ENCODE data around the gene SPART. TPM values are rescaled to one million over a fixed set of nuclear protein-coding genes. Genes with fewer than 3 reads are reported as not detected.
"Not testable (repeated sequence)": the region's sequence is repeated elsewhere in the genome, so short reads cannot be mapped to it uniquely, and the experiment has no call there.

Gene SPART
- total RNA-seq, 4 donors from 2014 or later: 14.1 to 27.6 (median 18.2) TPM

- intact Hi-C loops (cut with DNase I; ENCODE audit: low total_unique reads): no loop called here
These were observed 13.2 kb downstream of the SPART start for GRCh38 chr13:36332986-36333385.

GRCh38 chr13:36332255-36332654, 13.9 kb downstream of the SPART start:
- in situ Hi-C loops (cut with MboI; ENCODE audit: low pct_ligation_motif_present in 1 of 4, low pct_unique_long_range_greater_than_20kb in 1 of 4, low sequenced_read_pairs in 3 of 4); H3K27ac ChIP-seq; intact Hi-C loops (cut with DNase I; ENCODE audit: low total_unique reads); H3K9me3 ChIP-seq; H3K27me3 ChIP-seq; DNase-seq; H3K36me3 ChIP-seq; H3K4me3 ChIP-seq: not testable (repeated sequence)
- H3K4me1 ChIP-seq: peaks cover 0 to 29% (median 0%) of the 10 kb centered on the region in 4 donors

More at GRCh38 chr13:36332986-36333385, 13.2 kb downstream of the SPART start:
- H3K4me3 ChIP-seq: no peak overlapping the region
- peaks cover 0 to 29% (median 0%) of the 10 kb centered on the region in 4 donors for H3K4me1 ChIP-seq
- no peak overlapping the region for H3K27ac ChIP-seq
- no peaks in the 10 kb centered on the region for H3K9me3 ChIP-seq
- H3K36me3 ChIP-seq: peaks cover 0 to 6% (median 0%) of the 10 kb centered on the region in 4 donors
- DNase-seq: no peak
- no peaks in the 10 kb centered on the region for H3K27me3 ChIP-seq
- TF ChIP-seq POLR2AphosphoS5 (IDR thresholded peaks at IDR 0.05) (no peak), POLR2A (IDR thresholded peaks at IDR 0.05) (no peak), CTCF (IDR thresholded peaks at IDR 0.05) (no peak), EP300 (IDR thresholded peaks at IDR 0.05; ENCODE audit: low read depth) (no peak)
- in situ Hi-C loops (cut with MboI; ENCODE audit: low pct_ligation_motif_present in 1 of 4, low pct_unique_long_range_greater_than_20kb in 1 of 4, low sequenced_read_pairs in 3 of 4): no loop called here

- in situ Hi-C loops (cut with MboI; ENCODE audit: low pct_ligation_motif_present in 1 of 4, low pct_unique_long_range_greater_than_20kb in 1 of 4, low sequenced_read_pairs in 3 of 4): no loop called here
- Histone ChIP-seq H3K36me3 (peaks cover 0 to 6% (median 0%) of the 10 kb centered on the region in 4 donors), H3K9me3 (no peaks in the 10 kb centered on the region), H3K4me1 (peaks cover 0 to 26% (median 0%) of the 10 kb centered on the region in 4 donors), H3K27ac (no peak overlapping the region), H3K27me3 (no peaks in the 10 kb centered on the region), H3K4me3 (no peak overlapping the region)
- WGBS, 2 donors (ENCODE audit: low coverage in 1 of 2): 84 to 87% methylated on average over 3 to 4 of the region's 4 CpGs
- intact Hi-C loops (cut with DNase I; ENCODE audit: low total_unique reads): no loop called here
- DNase-seq: no peak
- no peak for TF ChIP-seq EP300 (IDR thresholded peaks at IDR 0.05; ENCODE audit: low read depth)
- TF ChIP-seq POLR2A (IDR thresholded peaks at IDR 0.05): no peak
- no peak for TF ChIP-seq POLR2AphosphoS5 (IDR thresholded peaks at IDR 0.05)
- no peak for TF ChIP-seq CTCF (IDR thresholded peaks at IDR 0.05)
These were observed 14.9 kb downstream of the SPART start for GRCh38 chr13:36331280-36331679.

GRCh38 chr13:36329361-36329760, 16.8 kb downstream of the SPART start:
- Histone ChIP-seq H3K27me3 (no peaks in the 10 kb centered on the region), H3K27ac (no peak overlapping the region), H3K9me3 (no peaks in the 10 kb centered on the region), H3K4me1 (peaks cover 0 to 11% (median 0%) of the 10 kb centered on the region in 4 donors), H3K36me3 (peaks cover 0 to 10% (median 0%) of the 10 kb centered on the region in 4 donors), H3K4me3 (no peak overlapping the region)
- TF ChIP-seq POLR2AphosphoS5 (IDR thresholded peaks at IDR 0.05): no peak
- TF ChIP-seq CTCF (IDR thresholded peaks at IDR 0.05): no peak
- no peak for TF ChIP-seq EP300 (IDR thresholded peaks at IDR 0.05; ENCODE audit: low read depth)
- TF ChIP-seq POLR2A (IDR thresholded peaks at IDR 0.05): no peak
- WGBS, 2 donors (ENCODE audit: low coverage in 1 of 2): 63 to 66% methylated on average over 4 of the region's 4 CpGs
- no peak for DNase-seq
- intact Hi-C loops (cut with DNase I; ENCODE audit: low total_unique reads) (no loop called here), in situ Hi-C loops (cut with MboI; ENCODE audit: low pct_ligation_motif_present in 1 of 4, low pct_unique_long_range_greater_than_20kb in 1 of 4, low sequenced_read_pairs in 3 of 4) (no loop called here)

- Histone ChIP-seq H3K9me3 (no peaks in the 10 kb centered on the region), H3K4me1 (peaks cover 0 to 8% (median 0%) of the 10 kb centered on the region in 4 donors), H3K36me3 (peaks cover 0 to 14% (median 0%) of the 10 kb centered on the region in 4 donors), H3K4me3 (no peak overlapping the region), H3K27ac (no peak overlapping the region), H3K27me3 (no peaks in the 10 kb centered on the region)
- DNase-seq: no peak
- TF ChIP-seq POLR2A (IDR thresholded peaks at IDR 0.05): no peak
- no peak for TF ChIP-seq CTCF (IDR thresholded peaks at IDR 0.05)
- no peak for TF ChIP-seq POLR2AphosphoS5 (IDR thresholded peaks at IDR 0.05)
- TF ChIP-seq EP300 (IDR thresholded peaks at IDR 0.05; ENCODE audit: low read depth): no peak
- in situ Hi-C loops (cut with MboI; ENCODE audit: low pct_ligation_motif_present in 1 of 4, low pct_unique_long_range_greater_than_20kb in 1 of 4, low sequenced_read_pairs in 3 of 4): no loop called here
- intact Hi-C loops (cut with DNase I; ENCODE audit: low total_unique reads): no loop called here
- 80 to 90% methylated on average over 2 of the region's 2 CpGs for WGBS, 2 donors (ENCODE audit: low coverage in 1 of 2)
These were observed 17.4 kb downstream of the SPART start for GRCh38 chr13:36328821-36329220.
